OCI-LY1 (cell line): Measurements from ENCODE around the gene RBM47.

Source experiments
- EZH2 ChIP-seq: fragments of 200-600 bp; sonication (generic), shearing (Covaris generic); IDR thresholded peaks from 2 replicates; pipeline ENCODE4 v1.8.0; 2017; ENCODE audit warnings: borderline replicate concordance, mixed run types, mild to moderate bottlenecking, antibody characterized with exemption, low read length, moderate library complexity, mixed read lengths
- TF ChIP-seq, protein P1 (sequence below): fragments of 200-600 bp; sonication (generic), shearing (Covaris generic); IDR thresholded peaks from 2 replicates; pipeline ENCODE4 v1.5.1; 2017; ENCODE audit warnings: mild to moderate bottlenecking, antibody characterized with exemption, low read length, moderate library complexity, mixed read lengths

DNA sequence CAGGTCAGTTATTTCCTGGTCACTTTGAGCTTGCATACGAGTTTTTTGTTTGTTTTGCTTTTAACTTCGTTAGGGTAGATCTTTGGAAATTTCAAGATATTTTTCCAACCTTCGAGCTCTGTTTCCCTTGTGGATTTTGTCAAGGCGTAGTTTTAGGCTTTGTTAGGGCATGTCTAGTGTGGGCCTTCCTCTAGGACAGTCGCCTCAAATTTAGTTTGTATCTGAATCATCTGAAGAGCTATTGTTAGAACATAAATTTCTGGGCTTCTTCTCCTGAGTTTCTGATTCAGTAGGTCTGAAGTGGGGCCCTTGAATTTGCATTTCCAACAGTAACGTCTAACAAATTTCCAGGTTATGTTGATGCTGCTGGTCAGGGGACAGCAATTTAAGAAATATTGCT, 48.8 kb upstream of the RBM47 start:
- TF ChIP-seq, protein P1, sequence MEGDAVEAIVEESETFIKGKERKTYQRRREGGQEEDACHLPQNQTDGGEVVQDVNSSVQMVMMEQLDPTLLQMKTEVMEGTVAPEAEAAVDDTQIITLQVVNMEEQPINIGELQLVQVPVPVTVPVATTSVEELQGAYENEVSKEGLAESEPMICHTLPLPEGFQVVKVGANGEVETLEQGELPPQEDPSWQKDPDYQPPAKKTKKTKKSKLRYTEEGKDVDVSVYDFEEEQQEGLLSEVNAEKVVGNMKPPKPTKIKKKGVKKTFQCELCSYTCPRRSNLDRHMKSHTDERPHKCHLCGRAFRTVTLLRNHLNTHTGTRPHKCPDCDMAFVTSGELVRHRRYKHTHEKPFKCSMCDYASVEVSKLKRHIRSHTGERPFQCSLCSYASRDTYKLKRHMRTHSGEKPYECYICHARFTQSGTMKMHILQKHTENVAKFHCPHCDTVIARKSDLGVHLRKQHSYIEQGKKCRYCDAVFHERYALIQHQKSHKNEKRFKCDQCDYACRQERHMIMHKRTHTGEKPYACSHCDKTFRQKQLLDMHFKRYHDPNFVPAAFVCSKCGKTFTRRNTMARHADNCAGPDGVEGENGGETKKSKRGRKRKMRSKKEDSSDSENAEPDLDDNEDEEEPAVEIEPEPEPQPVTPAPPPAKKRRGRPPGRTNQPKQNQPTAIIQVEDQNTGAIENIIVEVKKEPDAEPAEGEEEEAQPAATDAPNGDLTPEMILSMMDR = no peak
- TF ChIP-seq EZH2 = no peak
